ENCODE results near the gene DRAXIN.

The DRAXIN gene

DNA sequence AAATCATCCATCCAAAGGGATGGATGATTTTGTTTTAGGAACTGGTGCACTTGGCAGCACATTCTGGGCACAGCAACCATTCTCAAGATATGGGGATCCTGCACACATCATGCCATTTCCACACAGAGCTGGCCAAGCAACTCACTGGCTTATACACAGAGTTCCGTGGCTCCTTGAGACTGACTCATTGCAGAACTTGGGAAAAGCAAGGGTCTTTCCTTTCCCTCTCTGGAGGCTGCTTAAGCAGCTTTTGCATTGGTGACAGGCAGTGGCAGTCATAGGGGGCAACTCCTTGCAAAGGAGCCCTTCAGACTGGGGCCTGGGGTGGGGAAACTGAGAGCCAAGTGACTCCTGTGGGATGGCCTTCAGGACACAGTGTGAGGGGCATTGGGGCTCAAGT lies 8.7 kb upstream of the DRAXIN start:
- Histone ChIP-seq H3K79me2 (ENCODE audit: insufficient read depth, low read depth) (no peaks in the 10 kb centered on the region), H3K4me3 (IDR thresholded peaks at IDR 0.05; ENCODE audit: insufficient read depth, low read depth, low read length) (no peak overlapping the region), H3K4me2 (no peak overlapping the region), H2AFZ (ENCODE audit: low read depth) (no peak overlapping the region), H4K20me1 (ENCODE audit: insufficient read depth) (no peaks in the 10 kb centered on the region), H3K9ac (no peak overlapping the region), H3K27ac (no peak overlapping the region), H3K4me1 (ENCODE audit: low read depth, poor library complexity, severe bottlenecking) (no peaks in the 10 kb centered on the region), H3K27me3 (ENCODE audit: insufficient read depth, low read depth) (peaks cover 23% of the 10 kb centered on the region; the same call in 1 of the 2 replicates), H3K36me3 (ENCODE audit: insufficient read depth) (no peaks in the 10 kb centered on the region)
- TF ChIP-seq, protein P1, sequence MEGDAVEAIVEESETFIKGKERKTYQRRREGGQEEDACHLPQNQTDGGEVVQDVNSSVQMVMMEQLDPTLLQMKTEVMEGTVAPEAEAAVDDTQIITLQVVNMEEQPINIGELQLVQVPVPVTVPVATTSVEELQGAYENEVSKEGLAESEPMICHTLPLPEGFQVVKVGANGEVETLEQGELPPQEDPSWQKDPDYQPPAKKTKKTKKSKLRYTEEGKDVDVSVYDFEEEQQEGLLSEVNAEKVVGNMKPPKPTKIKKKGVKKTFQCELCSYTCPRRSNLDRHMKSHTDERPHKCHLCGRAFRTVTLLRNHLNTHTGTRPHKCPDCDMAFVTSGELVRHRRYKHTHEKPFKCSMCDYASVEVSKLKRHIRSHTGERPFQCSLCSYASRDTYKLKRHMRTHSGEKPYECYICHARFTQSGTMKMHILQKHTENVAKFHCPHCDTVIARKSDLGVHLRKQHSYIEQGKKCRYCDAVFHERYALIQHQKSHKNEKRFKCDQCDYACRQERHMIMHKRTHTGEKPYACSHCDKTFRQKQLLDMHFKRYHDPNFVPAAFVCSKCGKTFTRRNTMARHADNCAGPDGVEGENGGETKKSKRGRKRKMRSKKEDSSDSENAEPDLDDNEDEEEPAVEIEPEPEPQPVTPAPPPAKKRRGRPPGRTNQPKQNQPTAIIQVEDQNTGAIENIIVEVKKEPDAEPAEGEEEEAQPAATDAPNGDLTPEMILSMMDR (conservative IDR thresholded peaks at IDR 0.05; ENCODE audit: low read depth, low read length) = no peak

DNA sequence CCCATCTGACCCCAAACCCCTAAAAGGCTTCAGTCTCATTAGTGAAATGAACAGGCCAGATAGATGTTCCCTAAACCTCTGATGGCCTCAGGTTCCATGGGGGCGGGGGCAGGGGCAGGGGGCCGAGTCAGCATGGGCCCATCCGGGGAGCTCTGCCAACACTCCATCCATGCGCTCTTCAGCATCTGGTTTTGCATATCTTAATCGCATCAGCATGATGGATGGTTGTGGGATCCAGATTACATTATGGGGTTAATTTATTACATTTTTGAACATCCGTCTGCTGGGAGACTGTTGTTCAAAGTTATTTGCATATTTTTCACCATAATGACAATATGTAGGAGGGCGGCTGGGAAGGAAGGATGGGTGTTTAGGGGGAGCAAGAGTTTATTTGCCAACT lies 7.4 kb upstream of the DRAXIN start:
- TF ChIP-seq, protein P1 (conservative IDR thresholded peaks at IDR 0.05; ENCODE audit: low read depth, low read length) = no peak
- no peak overlapping the region for H3K9ac ChIP-seq
- H2AFZ ChIP-seq (ENCODE audit: low read depth) = no peak overlapping the region
- H3K4me2 ChIP-seq = no peak overlapping the region
- no peak overlapping the region for H3K4me3 ChIP-seq (IDR thresholded peaks at IDR 0.05; ENCODE audit: insufficient read depth, low read depth, low read length)
- no peaks in the 10 kb centered on the region for H3K4me1 ChIP-seq (ENCODE audit: low read depth, poor library complexity, severe bottlenecking)
- H3K36me3 ChIP-seq (ENCODE audit: insufficient read depth) = no peaks in the 10 kb centered on the region
- H3K79me2 ChIP-seq (ENCODE audit: insufficient read depth, low read depth) = no peaks in the 10 kb centered on the region
- no peaks in the 10 kb centered on the region for H4K20me1 ChIP-seq (ENCODE audit: insufficient read depth)
- H3K27ac ChIP-seq = no peak overlapping the region
- H3K27me3 ChIP-seq (ENCODE audit: insufficient read depth, low read depth) = peaks cover 32% of the 10 kb centered on the region; the same call in 1 of the 2 replicates

DNA sequence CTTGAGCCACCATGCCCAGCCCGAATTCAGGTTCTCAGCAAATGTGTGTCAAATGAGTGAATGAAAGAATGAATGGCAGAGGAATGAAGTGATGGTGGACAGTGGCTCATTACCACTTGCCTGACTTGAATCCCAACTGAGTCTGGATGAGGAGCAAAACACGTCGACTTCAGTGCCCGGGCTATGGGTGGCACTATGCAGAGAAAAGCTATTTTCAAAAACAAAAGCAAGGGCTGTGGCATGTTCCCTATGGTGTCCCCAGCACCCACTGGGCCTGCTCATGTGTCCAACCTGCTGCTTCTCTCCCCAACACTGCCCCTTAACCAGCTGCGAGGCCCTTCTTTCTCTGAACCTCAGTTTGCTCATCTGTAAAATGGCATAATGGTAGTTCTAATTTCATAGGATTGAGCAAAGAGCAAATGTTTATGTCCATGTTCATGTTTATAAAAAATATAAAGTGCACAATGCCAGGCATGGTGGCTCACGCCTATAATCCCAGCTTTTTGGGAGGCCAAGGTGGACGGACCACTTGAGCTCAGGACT lies 6.2 kb upstream of the DRAXIN start:
- H3K79me2 ChIP-seq (ENCODE audit: insufficient read depth, low read depth) = no peaks in the 10 kb centered on the region
- H2AFZ ChIP-seq (ENCODE audit: low read depth) = no peak overlapping the region
- no peaks in the 10 kb centered on the region for H4K20me1 ChIP-seq (ENCODE audit: insufficient read depth)
- H3K9ac ChIP-seq = no peak overlapping the region
- no peak overlapping the region for H3K4me2 ChIP-seq
- no peak overlapping the region for H3K4me3 ChIP-seq (IDR thresholded peaks at IDR 0.05; ENCODE audit: insufficient read depth, low read depth, low read length)
- no peaks in the 10 kb centered on the region for H3K4me1 ChIP-seq (ENCODE audit: low read depth, poor library complexity, severe bottlenecking)
- TF ChIP-seq, protein P1 (conservative IDR thresholded peaks at IDR 0.05; ENCODE audit: low read depth, low read length) = no peak
- H3K27ac ChIP-seq = no peak overlapping the region
- H3K36me3 ChIP-seq (ENCODE audit: insufficient read depth) = no peaks in the 10 kb centered on the region
- H3K27me3 ChIP-seq (ENCODE audit: insufficient read depth, low read depth) = peaks cover 43% of the 10 kb centered on the region

DNA sequence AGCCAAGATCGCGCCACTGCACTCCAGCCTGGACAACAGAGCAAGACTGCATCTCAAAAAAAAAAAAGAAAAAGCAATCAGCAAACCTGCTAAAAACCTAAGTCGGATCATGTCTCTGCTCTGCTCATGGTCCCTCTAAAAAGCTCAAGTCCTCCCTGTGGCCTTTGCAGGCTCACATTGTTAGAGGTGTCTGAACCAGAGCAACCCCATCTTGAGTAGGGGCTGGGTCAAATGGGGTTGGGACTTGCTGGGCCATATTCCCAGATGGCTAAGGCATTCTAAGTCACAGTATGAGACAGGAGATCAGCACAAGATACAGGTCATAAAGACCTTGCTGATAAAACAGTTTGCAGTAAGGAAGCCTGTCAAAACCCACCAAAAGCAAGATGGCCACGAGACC lies 3.0 kb upstream of the DRAXIN start:
- no peak overlapping the region for H3K9ac ChIP-seq
- TF ChIP-seq, protein P1 (conservative IDR thresholded peaks at IDR 0.05; ENCODE audit: low read depth, low read length) = no peak
- H3K4me2 ChIP-seq = no peak overlapping the region

More for the DNA sequence above, 3.0 kb upstream of the DRAXIN start:
- no peaks in the 10 kb centered on the region for H4K20me1 ChIP-seq (ENCODE audit: insufficient read depth)
- H3K79me2 ChIP-seq (ENCODE audit: insufficient read depth, low read depth) = no peaks in the 10 kb centered on the region
- no peak overlapping the region for H3K4me3 ChIP-seq (IDR thresholded peaks at IDR 0.05; ENCODE audit: insufficient read depth, low read depth, low read length)
- H2AFZ ChIP-seq (ENCODE audit: low read depth) = no peak overlapping the region
- no peak overlapping the region for H3K27ac ChIP-seq
- no peaks in the 10 kb centered on the region for H3K36me3 ChIP-seq (ENCODE audit: insufficient read depth)
- no peaks in the 10 kb centered on the region for H3K4me1 ChIP-seq (ENCODE audit: low read depth, poor library complexity, severe bottlenecking)
- H3K27me3 ChIP-seq (ENCODE audit: insufficient read depth, low read depth) = peaks cover 53% of the 10 kb centered on the region

Data from KMS-11 (cell line).